Natural killer cell (primary cell): ENCODE results near the gene PRKCSH. TPM values are rescaled to one million over a fixed set of nuclear protein-coding genes. Genes with fewer than 3 reads are reported as not detected.

Source experiments
- ATAC-seq, 3 donors: fragments of 150-1000 bp in 2 of 3; fragments of 200-7000 bp in 1 of 3; cut with Tn5 transposase; 1 replicate in 1 of 3; 2 replicates in 2 of 3; pipeline ENCODE4 v1.10.0; 2021; ENCODE audit warnings: mild to moderate bottlenecking in 2 of 3, moderate library complexity in 2 of 3
- DNase-seq, 2 donors: peaks; one replicate each; pipeline versions ENCODE4 v3.0.0 to v3.0.0-alpha.2; 2013 to 2021; ENCODE audit warnings: mixed read lengths in 1 of 2
- H3K27ac ChIP-seq: one replicate; pipeline ENCODE4 v1.5.1; 2013; ENCODE audit warnings: mild to moderate bottlenecking, low read length
- H3K27me3 ChIP-seq: one replicate; pipeline ENCODE4 v1.6.1; 2013; ENCODE audit warnings: low read length; ENCODE audit not compliant: control insufficient read depth, insufficient read depth
- H3K36me3 ChIP-seq: one replicate; pipeline ENCODE4 v1.6.1; 2013; ENCODE audit warnings: low read length; ENCODE audit not compliant: control insufficient read depth, insufficient read depth
- H3K4me1 ChIP-seq: one replicate; pipeline ENCODE4 v1.6.1; 2013; ENCODE audit warnings: low read length; ENCODE audit not compliant: control insufficient read depth, insufficient read depth
- H3K4me3 ChIP-seq: one replicate; pipeline ENCODE4 v1.5.1; 2013; ENCODE audit warnings: low read length
- H3K9me3 ChIP-seq: one replicate; pipeline ENCODE4 v1.6.1; 2013; ENCODE audit warnings: low read length; ENCODE audit not compliant: control insufficient read depth, insufficient read depth
- H3K27ac Mint-ChIP-seq, 2 donors: one replicate each; pipeline ENCODE4 v1.8.0; 2022; ENCODE audit warnings: mild to moderate bottlenecking in 2 of 2, mixed read lengths in 2 of 2, moderate library complexity in 1 of 2
- H3K27me3 Mint-ChIP-seq, 2 donors: one replicate each; pipeline ENCODE4 v1.8.0; 2022; ENCODE audit warnings: low read depth in 2 of 2, mixed read lengths in 2 of 2
- H3K36me3 Mint-ChIP-seq: one replicate; pipeline ENCODE4 v1.8.0; 2022; ENCODE audit warnings: mixed read lengths
- H3K4me1 Mint-ChIP-seq, 2 donors: one replicate each; pipeline ENCODE4 v1.8.0; 2022; ENCODE audit warnings: mixed read lengths in 2 of 2
- H3K4me3 Mint-ChIP-seq: one replicate; pipeline ENCODE4 v1.8.0; 2022; ENCODE audit warnings: mild to moderate bottlenecking, moderate library complexity, mixed read lengths
- H3K9me3 Mint-ChIP-seq, 2 donors: one replicate each; pipeline ENCODE4 v1.8.0; 2022; ENCODE audit warnings: mixed read lengths in 2 of 2
- WGBS: methylation state at CpG from one replicate; pipeline ENCODE4 v1.1.7; 2013; ENCODE audit warnings: missing lambda C conversion rate; ENCODE audit not compliant: insufficient coverage; 5-methylcytosine and 5-hydroxymethylcytosine counted together
- intact Hi-C: fragments of 100-400 bp; cut with micrococcal nuclease; formaldehyde crosslinking; loops from one replicate; pipeline ENCODE4 v1.14.2; 2022
- total RNA-seq, 4 donors: library from RNA; stranded (reverse); fragments of 120-200 nt in 1 of 4; gene quantifications; one replicate each; pipeline versions ENCODE4 v1.2.3 to v1.2.4, GENCODE V29; 2013 to 2022
- TF ChIP-seq, protein P1 (sequence below): fragments of 200-600 bp; IDR thresholded peaks from one replicate; pipeline ENCODE4 v1.8.0; 2022; ENCODE audit warnings: antibody characterized with exemption

PRKCSH gene
- total RNA-seq, 3 donors from 2014 or later (not counting 1 experiment from before 2014, with no cell fraction given), result 320 to 367 (median 327) TPM

- WGBS, result 78% methylated on average over 3 of the region's 13 CpGs
- Mint-ChIP-seq H3K9me3 (no peaks in the 10 kb centered on the region), H3K27me3 (no peaks in the 10 kb centered on the region), H3K4me3 (no peak overlapping the region), H3K27ac (no peak overlapping the region), H3K36me3 (no peaks in the 10 kb centered on the region), H3K4me1 (no peaks in the 10 kb centered on the region)
- Histone ChIP-seq H3K4me1 (no peaks in the 10 kb centered on the region), H3K4me3 (no peak overlapping the region), H3K27ac (no peak overlapping the region), H3K27me3 (no peaks in the 10 kb centered on the region), H3K36me3 (peaks cover 28% of the 10 kb centered on the region), H3K9me3 (no peaks in the 10 kb centered on the region)
- intact Hi-C loops, result no loop called here
- DNase-seq, result no peak
- TF ChIP-seq, protein P1, sequence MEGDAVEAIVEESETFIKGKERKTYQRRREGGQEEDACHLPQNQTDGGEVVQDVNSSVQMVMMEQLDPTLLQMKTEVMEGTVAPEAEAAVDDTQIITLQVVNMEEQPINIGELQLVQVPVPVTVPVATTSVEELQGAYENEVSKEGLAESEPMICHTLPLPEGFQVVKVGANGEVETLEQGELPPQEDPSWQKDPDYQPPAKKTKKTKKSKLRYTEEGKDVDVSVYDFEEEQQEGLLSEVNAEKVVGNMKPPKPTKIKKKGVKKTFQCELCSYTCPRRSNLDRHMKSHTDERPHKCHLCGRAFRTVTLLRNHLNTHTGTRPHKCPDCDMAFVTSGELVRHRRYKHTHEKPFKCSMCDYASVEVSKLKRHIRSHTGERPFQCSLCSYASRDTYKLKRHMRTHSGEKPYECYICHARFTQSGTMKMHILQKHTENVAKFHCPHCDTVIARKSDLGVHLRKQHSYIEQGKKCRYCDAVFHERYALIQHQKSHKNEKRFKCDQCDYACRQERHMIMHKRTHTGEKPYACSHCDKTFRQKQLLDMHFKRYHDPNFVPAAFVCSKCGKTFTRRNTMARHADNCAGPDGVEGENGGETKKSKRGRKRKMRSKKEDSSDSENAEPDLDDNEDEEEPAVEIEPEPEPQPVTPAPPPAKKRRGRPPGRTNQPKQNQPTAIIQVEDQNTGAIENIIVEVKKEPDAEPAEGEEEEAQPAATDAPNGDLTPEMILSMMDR, result no peak
- no peak for ATAC-seq
Measured at GRCh38 chr19:11451327-11451870, 16.0 kb downstream of the PRKCSH start.

DNA sequence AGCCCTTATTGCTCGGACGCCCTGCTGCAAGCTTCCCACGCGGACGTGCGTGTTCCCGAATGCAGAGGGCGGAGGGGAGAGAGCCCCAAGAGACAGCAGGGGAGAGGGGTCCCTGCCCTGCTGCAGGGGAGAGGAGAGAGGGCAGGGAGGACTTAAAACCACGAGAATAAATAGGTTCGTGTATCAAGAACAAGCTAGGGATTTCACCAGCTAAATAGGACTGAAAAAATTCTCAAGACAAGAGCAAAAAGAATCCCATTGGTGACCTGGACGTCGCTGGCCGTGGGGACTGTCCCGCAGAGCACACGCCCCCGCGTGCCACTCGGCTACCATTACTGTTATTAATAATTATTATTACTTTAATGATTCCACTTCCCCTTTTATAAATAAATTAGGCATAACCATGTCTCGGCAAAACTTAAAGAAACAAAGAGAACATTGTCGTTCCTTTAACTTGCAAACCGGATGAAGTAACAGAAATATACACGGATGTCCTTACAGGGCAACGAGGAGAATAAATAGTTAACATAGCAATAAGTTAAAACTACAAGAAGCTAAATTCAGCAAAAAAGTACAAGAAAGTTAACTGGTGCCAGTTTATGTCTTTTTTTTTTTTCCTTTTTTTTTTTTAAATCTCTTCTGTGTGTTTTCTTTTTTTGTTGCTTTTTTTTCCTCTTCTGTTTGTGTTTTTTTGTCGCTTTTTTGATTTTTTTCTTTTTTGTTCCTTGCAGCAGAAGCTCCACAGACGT lies 16.6 kb downstream of the PRKCSH start:
- Mint-ChIP-seq H3K27ac (no peak overlapping the region), H3K27me3 (no peaks in the 10 kb centered on the region), H3K36me3 (no peaks in the 10 kb centered on the region), H3K4me1 (no peaks in the 10 kb centered on the region), H3K9me3 (no peaks in the 10 kb centered on the region), H3K4me3 (no peak overlapping the region)
- Histone ChIP-seq H3K36me3 (peaks cover 26% of the 10 kb centered on the region), H3K4me3 (no peak overlapping the region), H3K27me3 (no peaks in the 10 kb centered on the region), H3K27ac (no peak overlapping the region), H3K9me3 (no peaks in the 10 kb centered on the region), H3K4me1 (no peaks in the 10 kb centered on the region)
- DNase-seq (no peak), ATAC-seq (no peak)
- intact Hi-C loops, result no loop called here
- WGBS, result 70% methylated on average over 19 of the region's 25 CpGs
- TF ChIP-seq, protein P1, result no peak

DNA sequence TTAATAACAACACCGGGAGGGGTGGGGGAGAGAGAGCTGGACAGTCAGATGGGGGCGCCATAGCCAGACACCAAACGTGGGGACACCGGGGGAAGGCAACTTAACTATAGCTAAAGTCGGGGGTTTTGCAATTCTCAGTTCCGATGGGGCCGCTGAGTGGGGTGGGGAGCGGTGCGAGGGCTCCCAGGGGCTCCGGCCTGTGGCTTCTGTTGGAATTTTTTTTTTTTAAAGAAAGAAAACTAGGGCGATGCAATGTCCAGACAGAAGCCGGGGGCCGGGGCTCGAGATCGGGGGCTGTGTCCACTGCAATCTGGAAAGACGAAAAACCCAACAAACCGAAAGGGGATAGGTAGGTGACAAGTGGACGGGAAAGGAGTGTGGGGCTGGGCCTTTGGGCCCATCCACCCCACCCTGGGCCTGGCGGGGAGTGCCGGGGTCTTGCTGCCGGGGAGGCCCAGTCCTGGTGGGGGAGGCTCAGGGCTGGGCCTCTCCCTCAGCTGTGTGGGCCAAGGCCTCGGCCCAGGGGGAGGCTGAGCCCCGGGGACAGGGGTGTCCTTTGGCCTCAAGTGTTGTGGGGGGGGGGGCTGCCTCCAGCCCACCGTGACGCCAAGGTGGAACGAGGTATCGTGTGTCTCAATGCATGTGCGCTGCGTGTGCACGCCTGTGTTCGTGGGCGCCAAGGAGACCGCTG lies 17.3 kb downstream of the PRKCSH start:
- Mint-ChIP-seq H3K27ac (no peak overlapping the region), H3K36me3 (no peaks in the 10 kb centered on the region), H3K4me3 (no peak overlapping the region), H3K4me1 (no peaks in the 10 kb centered on the region), H3K27me3 (no peaks in the 10 kb centered on the region), H3K9me3 (no peaks in the 10 kb centered on the region)
- Histone ChIP-seq H3K9me3 (no peaks in the 10 kb centered on the region), H3K27me3 (no peaks in the 10 kb centered on the region), H3K4me3 (no peak overlapping the region), H3K27ac (no peak overlapping the region), H3K36me3 (peaks cover 19% of the 10 kb centered on the region), H3K4me1 (no peaks in the 10 kb centered on the region)
- intact Hi-C loops, result no loop called here
- WGBS, result 88% methylated on average over 33 of the region's 33 CpGs
- ATAC-seq (no peak), DNase-seq (no peak)
- TF ChIP-seq, protein P1, result no peak
